SK-N-SH treated with all-trans-retinoic acid at 6 μM for 48 hours (cell line): ENCODE data around the gene ATXN2L.

ENCODE experiments used
- ATAC-seq: fragments of 200-7000 bp; cut with Tn5 transposase; 3 replicates; pipeline ENCODE4 v1.9.1; 2020; ENCODE audit warnings: mild to moderate bottlenecking, moderate library complexity
- BACH2 ChIP-seq: fragments of 250-450 bp; sonication (Bioruptor Pico); IDR thresholded peaks from 2 replicates; pipeline ENCODE4 v1.9.0; 2021; ENCODE audit warnings: mild to moderate bottlenecking, borderline replicate concordance
- CREB5 ChIP-seq: fragments of 250-450 bp; sonication (Bioruptor Pico); IDR thresholded peaks from 2 replicates; pipeline ENCODE4 v1.5.1; 2020; ENCODE audit warnings: low read depth, mild to moderate bottlenecking, moderate library complexity
- ESRRG ChIP-seq: fragments of 250-450 bp; sonication (Bioruptor Pico); IDR thresholded peaks from 2 replicates; pipeline ENCODE4 v1.6.1; 2021; ENCODE audit warnings: mild to moderate bottlenecking
- GLIS3 ChIP-seq: fragments of 250-450 bp; sonication (Bioruptor Pico); IDR thresholded peaks from 2 replicates; pipeline ENCODE4 v1.5.0; 2020; ENCODE audit warnings: mild to moderate bottlenecking, moderate library complexity
- ISL1 ChIP-seq: fragments of 250-450 bp; sonication (Bioruptor Pico); IDR thresholded peaks from 2 replicates; pipeline ENCODE4 v2.1.2; 2022; ENCODE audit warnings: mild to moderate bottlenecking, moderate library complexity
- OSR1 ChIP-seq: fragments of 250-450 bp; sonication (Bioruptor Pico); IDR thresholded peaks from 2 replicates; pipeline ENCODE4 v1.8.0; 2022; ENCODE audit warnings: moderate library complexity, mild to moderate bottlenecking, inconsistent platforms
- PPARA ChIP-seq: fragments of 250-450 bp; sonication (Bioruptor Pico); IDR thresholded peaks from 2 replicates; pipeline ENCODE4 v1.5.0; 2020; ENCODE audit warnings: mild to moderate bottlenecking, borderline replicate concordance
- RARB ChIP-seq: fragments of 250-450 bp; sonication (Bioruptor Pico); IDR thresholded peaks from 2 replicates; pipeline ENCODE4 v1.8.0; 2021; ENCODE audit warnings: mild to moderate bottlenecking, moderate library complexity
- SNAI2 ChIP-seq: fragments of 250-450 bp; sonication (Bioruptor Pico); IDR thresholded peaks from 2 replicates; pipeline ENCODE4 v1.5.0; 2020; ENCODE audit warnings: mild to moderate bottlenecking, moderate library complexity
- TCF4 ChIP-seq: fragments of 250-450 bp; sonication (Bioruptor Pico); IDR thresholded peaks from 2 replicates; pipeline ENCODE4 v1.8.0; 2021; ENCODE audit warnings: mild to moderate bottlenecking, moderate library complexity, borderline replicate concordance
- TOX ChIP-seq: fragments of 250-450 bp; sonication (Bioruptor Pico); IDR thresholded peaks from 2 replicates; pipeline ENCODE4 v1.8.0; 2021; ENCODE audit warnings: mild to moderate bottlenecking, moderate library complexity, borderline replicate concordance
- ZC3H10 ChIP-seq: fragments of 250-450 bp; sonication (Bioruptor Pico); IDR thresholded peaks from 2 replicates; pipeline ENCODE4 v1.5.1; 2021; ENCODE audit warnings: mild to moderate bottlenecking, moderate library complexity
- ZFP3 ChIP-seq: fragments of 250-450 bp; sonication (Bioruptor Pico); IDR thresholded peaks from 2 replicates; pipeline ENCODE4 v1.5.0; 2020; ENCODE audit warnings: mild to moderate bottlenecking, moderate library complexity
- ZFP30 ChIP-seq: fragments of 450-650 bp; formaldehyde crosslinking; IDR thresholded peaks from 2 replicates; pipeline ENCODE4 v1.5.0; 2022; ENCODE audit warnings: mild to moderate bottlenecking, moderate library complexity
- ZNF70 ChIP-seq: fragments of 450-650 bp; formaldehyde crosslinking; IDR thresholded peaks from 2 replicates; pipeline ENCODE4 v1.5.0; 2020; ENCODE audit warnings: mild to moderate bottlenecking, moderate library complexity
- ZNF8 ChIP-seq: fragments of 450-650 bp; formaldehyde crosslinking; IDR thresholded peaks from 2 replicates; pipeline ENCODE4 v1.5.0; 2020; ENCODE audit warnings: mild to moderate bottlenecking, moderate library complexity
- TF ChIP-seq, protein P1 (sequence below): fragments of 250-450 bp; sonication (Bioruptor Pico); IDR thresholded peaks from 2 replicates; pipeline ENCODE4 v1.8.0; 2020; ENCODE audit warnings: mild to moderate bottlenecking, moderate library complexity, borderline replicate concordance
- TF ChIP-seq, protein P2 (sequence below): fragments of 250-450 bp; sonication (Bioruptor Pico); IDR thresholded peaks from 2 replicates; pipeline ENCODE4 v1.8.0; 2021; ENCODE audit warnings: low read depth, mild to moderate bottlenecking, moderate library complexity, borderline replicate concordance
- TF ChIP-seq, protein P3 (sequence below): fragments of 250-450 bp; sonication (Bioruptor Pico); IDR thresholded peaks from 2 replicates; pipeline ENCODE4 v1.5.0; 2020; ENCODE audit warnings: mild to moderate bottlenecking, moderate library complexity

ATXN2L gene

GRCh38 chr16:28823873-28824716, 1.3 kb downstream of the ATXN2L start (continued):
- no peak for TF ChIP-seq GLIS3 (CRISPR knock-in tag)
- no peak for TF ChIP-seq CREB5

DNA sequence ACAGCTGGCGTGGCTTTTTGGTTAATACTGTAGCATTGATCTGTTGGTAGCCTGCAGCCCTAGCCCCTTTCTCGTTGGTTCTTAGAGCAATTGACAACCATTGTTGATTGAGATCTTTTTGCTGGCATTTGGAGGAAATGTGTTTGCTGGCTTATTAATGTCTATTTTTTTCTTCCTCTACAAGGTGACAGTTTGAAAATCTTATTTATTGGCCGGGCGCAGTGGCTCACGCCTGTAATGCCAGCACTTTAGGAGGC, 1.8 kb downstream of the ATXN2L start:
- no peak for ATAC-seq
- TF ChIP-seq GLIS3 (CRISPR knock-in tag) (no peak), SNAI2 (no peak), OSR1 (CRISPR knock-in tag) (no peak), RARB (no peak), ISL1 (CRISPR knock-in tag) (no peak), ZNF8 (CRISPR knock-in tag) (no peak), ZFP30 (CRISPR knock-in tag) (no peak), PPARA (CRISPR knock-in tag) (no peak), TCF4 (CRISPR knock-in tag) (no peak), ESRRG (no peak), TOX (CRISPR knock-in tag) (no peak)
- TF ChIP-seq, protein P1, sequence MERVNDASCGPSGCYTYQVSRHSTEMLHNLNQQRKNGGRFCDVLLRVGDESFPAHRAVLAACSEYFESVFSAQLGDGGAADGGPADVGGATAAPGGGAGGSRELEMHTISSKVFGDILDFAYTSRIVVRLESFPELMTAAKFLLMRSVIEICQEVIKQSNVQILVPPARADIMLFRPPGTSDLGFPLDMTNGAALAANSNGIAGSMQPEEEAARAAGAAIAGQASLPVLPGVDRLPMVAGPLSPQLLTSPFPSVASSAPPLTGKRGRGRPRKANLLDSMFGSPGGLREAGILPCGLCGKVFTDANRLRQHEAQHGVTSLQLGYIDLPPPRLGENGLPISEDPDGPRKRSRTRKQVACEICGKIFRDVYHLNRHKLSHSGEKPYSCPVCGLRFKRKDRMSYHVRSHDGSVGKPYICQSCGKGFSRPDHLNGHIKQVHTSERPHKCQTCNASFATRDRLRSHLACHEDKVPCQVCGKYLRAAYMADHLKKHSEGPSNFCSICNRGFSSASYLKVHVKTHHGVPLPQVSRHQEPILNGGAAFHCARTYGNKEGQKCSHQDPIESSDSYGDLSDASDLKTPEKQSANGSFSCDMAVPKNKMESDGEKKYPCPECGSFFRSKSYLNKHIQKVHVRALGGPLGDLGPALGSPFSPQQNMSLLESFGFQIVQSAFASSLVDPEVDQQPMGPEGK (CRISPR knock-in tag), result no peak
- TF ChIP-seq, protein P2, sequence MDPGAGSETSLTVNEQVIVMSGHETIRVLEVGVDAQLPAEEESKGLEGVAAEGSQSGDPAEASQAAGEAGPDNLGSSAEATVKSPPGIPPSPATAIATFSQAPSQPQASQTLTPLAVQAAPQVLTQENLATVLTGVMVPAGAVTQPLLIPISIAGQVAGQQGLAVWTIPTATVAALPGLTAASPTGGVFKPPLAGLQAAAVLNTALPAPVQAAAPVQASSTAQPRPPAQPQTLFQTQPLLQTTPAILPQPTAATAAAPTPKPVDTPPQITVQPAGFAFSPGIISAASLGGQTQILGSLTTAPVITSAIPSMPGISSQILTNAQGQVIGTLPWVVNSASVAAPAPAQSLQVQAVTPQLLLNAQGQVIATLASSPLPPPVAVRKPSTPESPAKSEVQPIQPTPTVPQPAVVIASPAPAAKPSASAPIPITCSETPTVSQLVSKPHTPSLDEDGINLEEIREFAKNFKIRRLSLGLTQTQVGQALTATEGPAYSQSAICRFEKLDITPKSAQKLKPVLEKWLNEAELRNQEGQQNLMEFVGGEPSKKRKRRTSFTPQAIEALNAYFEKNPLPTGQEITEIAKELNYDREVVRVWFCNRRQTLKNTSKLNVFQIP, result no peak

DNA sequence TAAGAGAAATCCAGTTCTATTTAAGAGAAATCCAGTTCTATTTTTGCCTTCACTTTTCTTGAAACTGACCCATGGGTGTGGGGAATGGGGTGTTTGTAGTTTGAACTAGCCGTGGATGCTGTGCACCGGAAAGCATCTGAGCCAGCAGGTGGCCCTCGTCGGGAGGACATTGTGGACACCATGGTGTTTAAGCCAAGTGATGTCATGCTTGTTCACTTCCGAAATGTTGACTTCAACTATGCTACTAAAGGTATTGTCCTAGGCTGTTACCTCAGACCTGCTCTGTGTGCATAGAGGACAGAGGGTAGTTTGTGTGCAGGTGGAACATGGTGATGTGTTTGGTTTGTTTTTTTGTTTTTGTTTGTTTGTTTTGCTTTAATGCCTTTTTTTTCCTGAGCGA, 3.3 kb downstream of the ATXN2L start:
- TF ChIP-seq ZNF70 (no peak), CREB5 (no peak), ESRRG (no peak), ZC3H10 (CRISPR knock-in tag) (no peak), TCF4 (CRISPR knock-in tag) (no peak), ZFP3 (CRISPR knock-in tag) (no peak)
- TF ChIP-seq, protein P3, sequence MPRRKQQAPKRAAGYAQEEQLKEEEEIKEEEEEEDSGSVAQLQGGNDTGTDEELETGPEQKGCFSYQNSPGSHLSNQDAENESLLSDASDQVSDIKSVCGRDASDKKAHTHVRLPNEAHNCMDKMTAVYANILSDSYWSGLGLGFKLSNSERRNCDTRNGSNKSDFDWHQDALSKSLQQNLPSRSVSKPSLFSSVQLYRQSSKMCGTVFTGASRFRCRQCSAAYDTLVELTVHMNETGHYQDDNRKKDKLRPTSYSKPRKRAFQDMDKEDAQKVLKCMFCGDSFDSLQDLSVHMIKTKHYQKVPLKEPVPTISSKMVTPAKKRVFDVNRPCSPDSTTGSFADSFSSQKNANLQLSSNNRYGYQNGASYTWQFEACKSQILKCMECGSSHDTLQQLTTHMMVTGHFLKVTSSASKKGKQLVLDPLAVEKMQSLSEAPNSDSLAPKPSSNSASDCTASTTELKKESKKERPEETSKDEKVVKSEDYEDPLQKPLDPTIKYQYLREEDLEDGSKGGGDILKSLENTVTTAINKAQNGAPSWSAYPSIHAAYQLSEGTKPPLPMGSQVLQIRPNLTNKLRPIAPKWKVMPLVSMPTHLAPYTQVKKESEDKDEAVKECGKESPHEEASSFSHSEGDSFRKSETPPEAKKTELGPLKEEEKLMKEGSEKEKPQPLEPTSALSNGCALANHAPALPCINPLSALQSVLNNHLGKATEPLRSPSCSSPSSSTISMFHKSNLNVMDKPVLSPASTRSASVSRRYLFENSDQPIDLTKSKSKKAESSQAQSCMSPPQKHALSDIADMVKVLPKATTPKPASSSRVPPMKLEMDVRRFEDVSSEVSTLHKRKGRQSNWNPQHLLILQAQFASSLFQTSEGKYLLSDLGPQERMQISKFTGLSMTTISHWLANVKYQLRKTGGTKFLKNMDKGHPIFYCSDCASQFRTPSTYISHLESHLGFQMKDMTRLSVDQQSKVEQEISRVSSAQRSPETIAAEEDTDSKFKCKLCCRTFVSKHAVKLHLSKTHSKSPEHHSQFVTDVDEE (CRISPR knock-in tag), result no peak
- ATAC-seq, result no peak

DNA sequence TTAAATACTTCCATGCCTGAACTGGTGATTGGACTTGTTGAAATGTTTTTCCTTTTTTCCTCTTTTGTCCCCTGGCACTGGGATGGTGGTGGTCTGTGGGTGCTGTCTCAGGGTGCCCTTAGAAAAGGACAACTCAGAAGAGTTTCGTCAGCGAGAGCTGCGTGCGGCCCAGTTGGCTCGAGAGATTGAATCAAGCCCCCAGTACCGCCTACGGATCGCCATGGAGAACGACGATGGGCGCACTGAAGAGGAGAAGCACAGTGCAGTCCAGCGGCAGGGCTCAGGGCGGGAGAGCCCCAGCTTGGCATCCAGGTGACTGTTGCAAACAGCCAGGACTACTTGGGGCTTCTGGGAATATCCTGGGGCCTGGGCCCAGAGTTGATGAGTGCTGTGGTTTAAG, 6.9 kb downstream of the ATXN2L start:
- TF ChIP-seq TCF4 (CRISPR knock-in tag) (no peak), RARB (no peak), ZNF70 (no peak)
- TF ChIP-seq, all 23 proteins: peak for 0
- ATAC-seq, result no peak

DNA sequence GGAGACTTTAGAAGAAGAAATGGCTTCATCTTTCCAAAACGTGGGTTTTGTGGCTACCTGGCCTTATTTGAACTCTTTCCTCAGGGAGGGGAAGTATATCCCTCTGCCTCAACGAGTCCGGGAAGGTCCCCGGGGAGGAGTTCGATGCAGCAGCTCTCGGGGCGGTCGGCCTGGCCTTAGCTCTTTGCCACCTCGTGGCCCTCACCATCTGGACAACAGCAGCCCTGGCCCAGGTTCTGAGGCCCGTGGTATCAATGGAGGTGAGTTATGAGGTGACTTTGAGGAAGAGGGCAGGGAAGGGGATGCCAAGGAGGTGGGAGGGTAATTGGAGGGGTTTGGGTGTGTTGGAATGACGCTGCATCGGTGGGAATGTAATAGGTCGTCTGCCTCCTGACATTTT, 7.7 kb downstream of the ATXN2L start:
- TF ChIP-seq, protein P1 (CRISPR knock-in tag), result no peak
- TF ChIP-seq BACH2, result no peak
- TF ChIP-seq PPARA (CRISPR knock-in tag), result no peak
- ATAC-seq, result no peak
